ENCODE measurements around the gene RBM33.

GRCh38 chr7:155744971-155745683 is 100.7 kb downstream of the RBM33 start:
- TF ChIP-seq, protein P1, sequence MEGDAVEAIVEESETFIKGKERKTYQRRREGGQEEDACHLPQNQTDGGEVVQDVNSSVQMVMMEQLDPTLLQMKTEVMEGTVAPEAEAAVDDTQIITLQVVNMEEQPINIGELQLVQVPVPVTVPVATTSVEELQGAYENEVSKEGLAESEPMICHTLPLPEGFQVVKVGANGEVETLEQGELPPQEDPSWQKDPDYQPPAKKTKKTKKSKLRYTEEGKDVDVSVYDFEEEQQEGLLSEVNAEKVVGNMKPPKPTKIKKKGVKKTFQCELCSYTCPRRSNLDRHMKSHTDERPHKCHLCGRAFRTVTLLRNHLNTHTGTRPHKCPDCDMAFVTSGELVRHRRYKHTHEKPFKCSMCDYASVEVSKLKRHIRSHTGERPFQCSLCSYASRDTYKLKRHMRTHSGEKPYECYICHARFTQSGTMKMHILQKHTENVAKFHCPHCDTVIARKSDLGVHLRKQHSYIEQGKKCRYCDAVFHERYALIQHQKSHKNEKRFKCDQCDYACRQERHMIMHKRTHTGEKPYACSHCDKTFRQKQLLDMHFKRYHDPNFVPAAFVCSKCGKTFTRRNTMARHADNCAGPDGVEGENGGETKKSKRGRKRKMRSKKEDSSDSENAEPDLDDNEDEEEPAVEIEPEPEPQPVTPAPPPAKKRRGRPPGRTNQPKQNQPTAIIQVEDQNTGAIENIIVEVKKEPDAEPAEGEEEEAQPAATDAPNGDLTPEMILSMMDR (IDR thresholded peaks at IDR 0.05; ENCODE audit: low read length), result no peak
- TF ChIP-seq EZH2 (IDR thresholded peaks at IDR 0.05; ENCODE audit: borderline replicate concordance, low read length), result no peak
